ENCODE results near the gene RAC2.
"Not testable (repeated sequence)": the region's sequence is repeated elsewhere in the genome, so short reads cannot be mapped to it uniquely, and the experiment has no call there.

The RAC2 gene

GRCh38 chr22:37254867-37255233 is 10.8 kb upstream of the RAC2 start:
- DNase-seq (ENCODE audit: low spot score): no peak

GRCh38 chr22:37254209-37254866 is 10.3 kb upstream of the RAC2 start:
- DNase-seq (ENCODE audit: low spot score): no peak

- no peak for DNase-seq (ENCODE audit: low spot score)
Observed at GRCh38 chr22:37253126-37253660, 9.1 kb upstream of the RAC2 start.

GRCh38 chr22:37251836-37252235 is 7.8 kb upstream of the RAC2 start:
- DNase-seq (ENCODE audit: low spot score): not testable (repeated sequence)

- no peak for DNase-seq (ENCODE audit: low spot score)
Observed at GRCh38 chr22:37249986-37250385, 5.9 kb upstream of the RAC2 start.

GRCh38 chr22:37248251-37248650 is 4.2 kb upstream of the RAC2 start:
- no peak for DNase-seq (ENCODE audit: low spot score)

- no peak for DNase-seq (ENCODE audit: low spot score)
Observed at GRCh38 chr22:37245740-37246139, 1.7 kb upstream of the RAC2 start.

GRCh38 chr22:37244922-37245722 is 1.1 kb upstream of the RAC2 start:
- no peak for DNase-seq (ENCODE audit: low spot score)

- DNase-seq (ENCODE audit: low spot score): no peak
Observed at GRCh38 chr22:37243402-37244113, 511 bp downstream of the RAC2 start.

- no peak for DNase-seq (ENCODE audit: low spot score)
Observed at GRCh38 chr22:37242395-37242918, 1.6 kb downstream of the RAC2 start.

GRCh38 chr22:37241351-37242142 is 2.5 kb downstream of the RAC2 start:
- no peak for DNase-seq (ENCODE audit: low spot score)

GRCh38 chr22:37240941-37241320 is 3.1 kb downstream of the RAC2 start:
- DNase-seq (ENCODE audit: low spot score): no peak

- no peak for DNase-seq (ENCODE audit: low spot score)
Observed at GRCh38 chr22:37240240-37240940, 3.7 kb downstream of the RAC2 start.

- no peak for DNase-seq (ENCODE audit: low spot score)
Observed at GRCh38 chr22:37239336-37240239, 4.5 kb downstream of the RAC2 start.

- DNase-seq (ENCODE audit: low spot score): peak; percentile 29
Observed at GRCh38 chr22:37237371-37238268, 6.4 kb downstream of the RAC2 start.

- DNase-seq (ENCODE audit: low spot score): no peak
Observed at GRCh38 chr22:37235897-37236607, 8.0 kb downstream of the RAC2 start.

- DNase-seq (ENCODE audit: low spot score): peak; percentile 6
Observed at GRCh38 chr22:37234736-37235711, 9.0 kb downstream of the RAC2 start.

Data from iPS-NIHi11 (cell line).